Gastroesophageal sphincter (tissue), 3 donors: Measurements from ENCODE around the gene MN1.

Experiments used
- CTCF ChIP-seq, 4 experiments: fragments of 200-600 bp in 2 of 4; fragments of 450-650 bp in 2 of 4; sonication (generic) in 1 of 4; IDR thresholded peaks; one replicate each; pipeline ENCODE4 v1.5.1; 2017 to 2019; ENCODE audit warnings: antibody characterized with exemption in 4 of 4, mild to moderate bottlenecking in 2 of 4, moderate library complexity in 2 of 4
- EP300 ChIP-seq: sonication (generic); formaldehyde crosslinking; IDR thresholded peaks from one replicate; pipeline ENCODE4 v1.6.1; 2017; ENCODE audit warnings: antibody characterized with exemption, mild to moderate bottlenecking
- POLR2A ChIP-seq, 2 donors: fragments of 450-650 bp; IDR thresholded peaks; one replicate each; pipeline ENCODE4 v1.6.1; 2017; ENCODE audit warnings: antibody characterized with exemption in 2 of 2, mild to moderate bottlenecking in 2 of 2, moderate library complexity in 1 of 2
- POLR2AphosphoS5 ChIP-seq: sonication (generic); formaldehyde crosslinking; IDR thresholded peaks from one replicate; pipeline ENCODE4 v1.6.1; 2017; ENCODE audit warnings: antibody characterized with exemption

GRCh38 chr22:27754888-27755480 lies 46.6 kb downstream of the MN1 start:
- TF ChIP-seq CTCF (IDR thresholded peaks at IDR 0.05) (no peak), EP300 (no peak), POLR2AphosphoS5 (no peak), POLR2A (IDR thresholded peaks at IDR 0.05) (no peak)
